Measurements from ENCODE around the gene ELMO3. TPM values are rescaled to one million over a fixed set of nuclear protein-coding genes. Genes with fewer than 3 reads are reported as not detected.

Gene ELMO3
- total and polyA plus RNA-seq, 2 of the 4 experiments (the other 2 are of a cell fraction), result 0.36 to 1.6 TPM

DNA sequence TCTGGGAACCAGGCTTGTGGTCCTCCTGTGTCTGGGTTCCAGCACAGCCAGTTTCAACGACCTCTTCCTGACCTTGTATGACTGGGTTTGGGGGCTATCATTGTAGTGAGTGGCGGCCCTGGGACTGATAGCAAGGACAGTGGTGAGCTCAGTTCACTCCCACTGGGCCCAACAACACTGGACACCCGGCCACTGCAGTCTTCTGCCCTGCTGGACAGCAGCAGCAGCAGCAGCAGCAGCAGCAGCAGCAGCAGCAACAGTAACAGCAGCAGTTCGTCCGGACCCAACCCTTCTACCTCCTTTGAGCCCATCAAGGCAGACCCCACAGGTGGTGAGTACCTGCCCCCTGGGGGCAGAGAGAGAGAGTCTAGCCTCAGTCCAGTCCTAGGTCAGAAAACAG, 3.3 kb upstream of the ELMO3 start:
- Histone ChIP-seq H3K9me1 (ENCODE audit: insufficient read depth, low read length) (peaks cover 18% of the 10 kb centered on the region), H2AK5ac (ENCODE audit: low read depth, low read length) (no peak overlapping the region), H3K14ac (replicated peaks; ENCODE audit: low read depth, low read length) (no peak overlapping the region), H2BK5ac (ENCODE audit: low read depth, low read length, poor library complexity, severe bottlenecking) (no peak overlapping the region), H3K9me3 (ENCODE audit: control insufficient read depth, insufficient read depth, low read length) (no peaks in the 10 kb centered on the region), H3K36me3 (ENCODE audit: control insufficient read depth, insufficient read depth, low read length) (peaks cover 55% of the 10 kb centered on the region), H2BK20ac (ENCODE audit: low read depth, low read length) (no peak overlapping the region), H3K27ac (ENCODE audit: insufficient read depth, low read length) (no peak overlapping the region), H4K20me1 (ENCODE audit: insufficient read depth, low read length) (peaks cover 34% of the 10 kb centered on the region), H2BK15ac (ENCODE audit: low read depth, low read length) (no peak overlapping the region), H3K4me1 (ENCODE audit: control insufficient read depth, insufficient read depth, low read length) (peaks cover 11% of the 10 kb centered on the region), H3K56ac (ENCODE audit: extremely low read depth, insufficient read depth, low read length) (no peak overlapping the region), H3K23ac (ENCODE audit: low read depth, low read length) (no peak overlapping the region), H2BK120ac (ENCODE audit: low read depth, low read length) (no peak overlapping the region), H3K18ac (ENCODE audit: low read depth, low read length) (no peak overlapping the region), H3K4ac (ENCODE audit: low read depth, low read length) (no peak overlapping the region), H2AFZ (replicated peaks; ENCODE audit: low read length, poor library complexity) (no peak overlapping the region), H3K79me1 (ENCODE audit: low read depth in 1 of 2, low read length in 2 of 2) (peaks cover 25 to 54% of the 10 kb centered on the region in 2 experiments), H2AK9ac (replicated peaks; ENCODE audit: low read depth, low read length, poor library complexity) (no peak overlapping the region), H3K9ac (ENCODE audit: low read depth, low read length) (no peak overlapping the region), H4K91ac (ENCODE audit: insufficient read depth, low read depth, low read length) (no peak overlapping the region), H4K8ac (ENCODE audit: low read depth in 2 of 2, low read length in 2 of 2) (no peak overlapping the region), H3K4me3 (ENCODE audit: insufficient read depth, low read depth, low read length) (no peak overlapping the region), H4K5ac (ENCODE audit: low read depth, low read length) (no peak overlapping the region), H3K27me3 (ENCODE audit: control insufficient read depth, insufficient read depth, low read length) (no peaks in the 10 kb centered on the region), H3K4me2 (ENCODE audit: low read depth, low read length) (no peak overlapping the region)
- dilution Hi-C loops (cut with HindIII; ENCODE audit: low sequenced_read_pairs, unreplicated experiment), result no loop called here
- BruUV-seq (replicated peaks), result no TSS peak
- CTCF ChIA-PET, result no interaction called here
- DNase-seq, result no peak
- no peak for ATAC-seq (ENCODE audit: low read depth)
- TF ChIP-seq RFX5 (IDR thresholded peaks at IDR 0.05; ENCODE audit: low read depth, low read length), result no peak
- no peak for TF ChIP-seq MXI1 (IDR thresholded peaks at IDR 0.05; ENCODE audit: borderline replicate concordance, low read depth, low read length)
- no peak for TF ChIP-seq POLR2A (IDR thresholded peaks at IDR 0.05; ENCODE audit: low read depth, low read length)
- no peak for TF ChIP-seq MAZ (IDR thresholded peaks at IDR 0.05; ENCODE audit: borderline replicate concordance, low read depth, low read length)
- WGBS, 2 experiments (ENCODE audit: extremely low coverage in 2 of 2, insufficient read length in 1 of 2), result 80% methylated on average over 1 of the region's 5 CpGs; no CpG with 5 or more reads in 1 of the 2 experiments
- POLR2A ChIA-PET (ENCODE audit: unreplicated experiment), result no interaction called here
- intact Hi-C loops (cut with micrococcal nuclease), result no loop called here
- in situ Hi-C loops (cut with MboI; ENCODE audit: low sequenced_read_pairs), result no loop called here

Measured in IMR-90 (cell line).